ENCODE data around the gene LRRC4C.

The LRRC4C gene

GRCh38 chr11:40118026-40118425 lies 1341.4 kb downstream of the LRRC4C start:
- Mint-ChIP-seq H3K4me3 (no peak overlapping the region), H3K27me3 (no peaks in the 10 kb centered on the region), H3K9me3 (peaks cover 11% of the 10 kb centered on the region), H3K27ac (no peak overlapping the region), H3K36me3 (ENCODE audit: low read depth) (no peaks in the 10 kb centered on the region), H3K4me1 (ENCODE audit: low read depth) (no peaks in the 10 kb centered on the region)

DNA sequence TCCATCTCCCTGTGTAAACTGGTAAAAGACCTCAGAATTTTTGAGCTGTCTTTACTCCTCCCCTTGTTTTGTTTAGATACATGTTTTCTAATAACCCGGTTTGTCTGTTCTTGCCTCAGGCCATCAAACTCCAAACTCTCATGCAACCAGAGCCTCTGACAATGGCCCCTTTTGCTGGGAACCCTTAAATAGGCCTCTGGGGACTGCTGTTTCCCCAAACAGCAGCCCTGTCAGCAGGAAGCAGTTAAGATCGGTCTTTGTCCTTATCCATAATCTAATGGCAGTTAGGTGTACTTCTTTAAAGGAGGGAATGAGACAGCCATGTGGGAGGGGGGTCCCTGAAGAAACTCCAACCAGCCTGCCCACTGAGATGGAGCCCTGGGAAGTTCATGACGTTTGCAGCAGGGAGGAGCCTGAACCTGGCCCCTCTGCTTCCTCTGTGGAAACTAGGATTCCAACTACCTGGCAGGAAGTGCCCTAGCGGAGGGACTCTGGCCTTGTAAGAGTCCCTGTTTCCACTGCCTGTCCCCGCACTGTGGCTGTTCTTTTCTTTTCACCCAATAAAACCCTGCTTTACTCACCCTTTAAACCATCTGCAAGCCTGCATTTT lies 1354.4 kb downstream of the LRRC4C start:
- Mint-ChIP-seq H3K27me3 (no peaks in the 10 kb centered on the region), H3K36me3 (ENCODE audit: low read depth) (no peaks in the 10 kb centered on the region), H3K27ac (no peak overlapping the region), H3K4me3 (no peak overlapping the region), H3K9me3 (peaks cover 20% of the 10 kb centered on the region), H3K4me1 (ENCODE audit: low read depth) (no peaks in the 10 kb centered on the region)

GRCh38 chr11:40100781-40101180 lies 1358.7 kb downstream of the LRRC4C start:
- H3K4me1 Mint-ChIP-seq (ENCODE audit: low read depth), result no peaks in the 10 kb centered on the region

GRCh38 chr11:40100162-40100553 lies 1359.3 kb downstream of the LRRC4C start:
- Mint-ChIP-seq H3K27me3 (no peaks in the 10 kb centered on the region), H3K36me3 (ENCODE audit: low read depth) (no peaks in the 10 kb centered on the region), H3K4me1 (ENCODE audit: low read depth) (no peaks in the 10 kb centered on the region), H3K4me3 (no peak overlapping the region), H3K27ac (no peak overlapping the region), H3K9me3 (peaks cover 8% of the 10 kb centered on the region)

More at GRCh38 chr11:40100781-40101180, 1358.7 kb downstream of the LRRC4C start:
- Mint-ChIP-seq H3K4me3 (no peak overlapping the region), H3K9me3 (peaks cover 12% of the 10 kb centered on the region), H3K27ac (no peak overlapping the region), H3K36me3 (ENCODE audit: low read depth) (no peaks in the 10 kb centered on the region), H3K27me3 (no peaks in the 10 kb centered on the region)

- Mint-ChIP-seq H3K27me3 (no peaks in the 10 kb centered on the region), H3K27ac (no peak overlapping the region), H3K4me1 (ENCODE audit: low read depth) (no peaks in the 10 kb centered on the region), H3K9me3 (peaks cover 8% of the 10 kb centered on the region), H3K36me3 (ENCODE audit: low read depth) (no peaks in the 10 kb centered on the region), H3K4me3 (no peak overlapping the region)
These were observed 1359.9 kb downstream of the LRRC4C start for GRCh38 chr11:40099426-40100161.

DNA sequence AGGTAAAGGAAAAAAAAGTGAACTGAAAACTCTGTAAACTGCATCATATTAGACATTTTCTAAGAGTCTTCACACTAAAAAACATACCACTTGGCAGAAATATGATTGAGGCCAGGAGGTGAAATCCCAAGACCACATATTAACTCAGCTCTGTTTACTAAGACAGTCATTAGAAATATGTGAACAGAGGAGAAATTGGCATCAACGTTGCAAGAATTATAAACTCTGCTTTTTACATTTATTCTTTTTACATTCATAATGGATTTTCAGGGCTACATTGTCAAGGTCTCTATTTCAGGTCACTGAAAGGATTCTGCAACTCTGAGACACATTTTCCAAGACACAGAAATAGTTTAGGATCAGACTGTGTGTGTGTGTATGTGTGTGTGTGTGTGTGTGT lies 1364.0 kb downstream of the LRRC4C start:
- Mint-ChIP-seq H3K4me3 (no peak overlapping the region), H3K36me3 (ENCODE audit: low read depth) (no peaks in the 10 kb centered on the region), H3K27ac (no peak overlapping the region), H3K4me1 (ENCODE audit: low read depth) (no peaks in the 10 kb centered on the region), H3K27me3 (no peaks in the 10 kb centered on the region), H3K9me3 (peaks cover 4% of the 10 kb centered on the region)

DNA sequence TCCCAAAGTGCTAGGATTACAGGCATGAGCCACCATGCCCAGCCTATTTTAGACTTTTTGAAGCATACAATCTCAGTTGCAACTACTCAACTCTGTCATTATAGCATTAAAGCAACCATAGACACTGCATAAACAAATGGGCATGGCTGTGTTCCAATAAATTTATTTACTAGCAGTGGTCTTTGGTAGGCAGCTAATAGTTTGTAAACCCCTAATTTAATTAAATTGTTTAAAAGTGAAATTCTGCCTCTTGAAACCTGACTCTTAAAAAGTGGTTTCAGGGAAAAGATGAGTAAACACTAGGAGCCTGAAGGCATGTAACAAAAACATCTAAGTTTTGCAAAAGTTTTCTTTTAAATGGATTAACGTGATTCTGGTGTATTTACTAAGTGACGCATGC lies 1364.5 kb downstream of the LRRC4C start:
- no peaks in the 10 kb centered on the region for H3K4me1 Mint-ChIP-seq (ENCODE audit: low read depth)
- no peaks in the 10 kb centered on the region for H3K27me3 Mint-ChIP-seq
- no peak overlapping the region for H3K27ac Mint-ChIP-seq
- peaks cover 4% of the 10 kb centered on the region for H3K9me3 Mint-ChIP-seq
- H3K36me3 Mint-ChIP-seq (ENCODE audit: low read depth), result no peaks in the 10 kb centered on the region
- H3K4me3 Mint-ChIP-seq, result no peak overlapping the region

GRCh38 chr11:40080434-40080833 lies 1379.0 kb downstream of the LRRC4C start:
- H3K4me1 Mint-ChIP-seq (ENCODE audit: low read depth), result no peaks in the 10 kb centered on the region
- no peaks in the 10 kb centered on the region for H3K36me3 Mint-ChIP-seq (ENCODE audit: low read depth)
- H3K9me3 Mint-ChIP-seq, result peaks cover 21% of the 10 kb centered on the region
- no peak overlapping the region for H3K27ac Mint-ChIP-seq
- H3K27me3 Mint-ChIP-seq, result no peaks in the 10 kb centered on the region
- H3K4me3 Mint-ChIP-seq, result no peak overlapping the region
